Tibial nerve (tissue), 4 donors: Measurements from ENCODE around the gene HEXB.

ENCODE experiments used
- CTCF ChIP-seq, 5 experiments: fragments of 200-600 bp in 3 of 5; fragments of 450-650 bp in 2 of 5; sonication (generic) in 3 of 5; IDR thresholded peaks; one replicate each; pipeline ENCODE4 v1.5.1; 2016 to 2019; ENCODE audit warnings: antibody characterized with exemption in 5 of 5, mild to moderate bottlenecking in 3 of 5, moderate library complexity in 2 of 5
- EP300 ChIP-seq, 2 donors: sonication (generic); formaldehyde crosslinking; IDR thresholded peaks; one replicate each; pipeline ENCODE4 v1.6.1; 2017; ENCODE audit warnings: antibody characterized with exemption in 2 of 2, mild to moderate bottlenecking in 1 of 2
- POLR2A ChIP-seq, 2 donors: fragments of 450-650 bp; IDR thresholded peaks; one replicate each; pipeline ENCODE4 v1.6.1; 2017; ENCODE audit warnings: antibody characterized with exemption in 2 of 2, mild to moderate bottlenecking in 2 of 2, moderate library complexity in 2 of 2

- TF ChIP-seq CTCF (IDR thresholded peaks at IDR 0.05): no peak
- TF ChIP-seq EP300 (IDR thresholded peaks at IDR 0.05): no peak
- TF ChIP-seq POLR2A (IDR thresholded peaks at IDR 0.05): no peak
These were observed 12.7 kb upstream of the HEXB start for GRCh38 chr5:74672215-74672877.
